ENCODE measurements around the gene RHOJ. TPM values are rescaled to one million over a fixed set of nuclear protein-coding genes. Genes with fewer than 3 reads are reported as not detected.

RHOJ gene
- polyA plus RNA-seq, 1 experiment: 62.7 TPM

DNA sequence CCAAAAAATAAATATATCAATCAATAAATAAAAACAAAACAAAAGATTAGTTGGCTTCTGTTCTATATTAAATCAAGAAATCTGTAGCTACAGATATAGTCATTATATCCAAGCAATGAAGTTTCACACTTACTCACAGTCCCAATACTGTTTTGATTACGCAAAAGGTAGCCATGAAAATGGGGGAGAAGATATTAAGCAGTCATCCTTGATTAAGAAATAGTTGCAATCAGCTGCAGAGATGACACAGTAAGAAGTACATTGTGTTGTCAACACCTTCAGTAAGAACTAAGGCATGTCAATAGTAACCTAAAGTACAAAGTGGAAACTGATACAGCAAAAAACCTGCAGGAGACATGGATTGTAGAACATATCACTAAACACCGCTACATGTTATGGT is 11.0 kb upstream of the RHOJ start:
- Histone ChIP-seq H3K27me3 (ENCODE audit: control insufficient read depth, insufficient read depth, low read length) (no peaks in the 10 kb centered on the region), H3K4me3 (ENCODE audit: low read depth, low read length) (no peak overlapping the region), H3K9me3 (ENCODE audit: control insufficient read depth, insufficient read depth, low read length) (peaks cover 5% of the 10 kb centered on the region; the same call in 1 of the 2 replicates), H3K27ac (ENCODE audit: low read depth, low read length) (no peak overlapping the region)
- DNase-seq (ENCODE audit: low read depth, low spot score): no peak
- ChIA-PET CTCF (no interaction called here), POLR2A (no interaction called here)
- TF ChIP-seq, protein P1, sequence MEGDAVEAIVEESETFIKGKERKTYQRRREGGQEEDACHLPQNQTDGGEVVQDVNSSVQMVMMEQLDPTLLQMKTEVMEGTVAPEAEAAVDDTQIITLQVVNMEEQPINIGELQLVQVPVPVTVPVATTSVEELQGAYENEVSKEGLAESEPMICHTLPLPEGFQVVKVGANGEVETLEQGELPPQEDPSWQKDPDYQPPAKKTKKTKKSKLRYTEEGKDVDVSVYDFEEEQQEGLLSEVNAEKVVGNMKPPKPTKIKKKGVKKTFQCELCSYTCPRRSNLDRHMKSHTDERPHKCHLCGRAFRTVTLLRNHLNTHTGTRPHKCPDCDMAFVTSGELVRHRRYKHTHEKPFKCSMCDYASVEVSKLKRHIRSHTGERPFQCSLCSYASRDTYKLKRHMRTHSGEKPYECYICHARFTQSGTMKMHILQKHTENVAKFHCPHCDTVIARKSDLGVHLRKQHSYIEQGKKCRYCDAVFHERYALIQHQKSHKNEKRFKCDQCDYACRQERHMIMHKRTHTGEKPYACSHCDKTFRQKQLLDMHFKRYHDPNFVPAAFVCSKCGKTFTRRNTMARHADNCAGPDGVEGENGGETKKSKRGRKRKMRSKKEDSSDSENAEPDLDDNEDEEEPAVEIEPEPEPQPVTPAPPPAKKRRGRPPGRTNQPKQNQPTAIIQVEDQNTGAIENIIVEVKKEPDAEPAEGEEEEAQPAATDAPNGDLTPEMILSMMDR (IDR thresholded peaks at IDR 0.05; ENCODE audit: low read depth, low read length): no peak

DNA sequence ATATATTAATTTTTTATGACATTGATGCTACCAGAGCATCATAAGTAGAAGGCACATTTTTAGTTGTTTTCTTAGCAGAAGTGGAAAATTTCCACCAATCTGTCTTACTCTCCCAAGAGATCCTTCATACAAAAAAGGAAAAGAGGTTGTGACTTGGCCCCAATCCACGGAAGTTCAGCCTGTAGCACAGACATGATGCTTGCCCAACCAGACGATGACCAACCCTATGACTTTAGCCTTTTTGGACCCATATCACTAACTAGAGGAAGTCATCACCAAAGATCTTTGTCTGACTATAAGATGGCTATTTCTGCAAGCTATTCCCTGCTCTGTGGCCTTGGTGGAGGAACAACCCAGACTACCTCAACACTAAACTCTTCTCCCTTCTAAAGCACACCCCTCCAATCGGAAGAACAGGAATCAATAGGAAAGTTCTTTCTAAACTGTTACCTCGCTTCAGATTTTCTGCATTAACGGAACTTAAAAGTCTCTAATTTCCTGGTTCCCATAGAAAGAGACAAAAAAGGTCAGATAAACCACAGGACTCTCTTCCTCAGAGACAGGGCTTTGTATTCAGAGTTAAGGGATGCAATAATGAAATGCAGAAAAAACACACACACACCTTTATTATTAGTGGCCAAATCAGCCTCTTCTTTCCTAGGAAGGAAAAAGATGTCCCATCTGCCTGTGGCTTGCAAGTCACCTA is 4.1 kb upstream of the RHOJ start:
- ChIA-PET POLR2A (no interaction called here), CTCF (no interaction called here)
- no peak overlapping the region for H3K4me3 ChIP-seq (ENCODE audit: low read depth, low read length)
- no peaks in the 10 kb centered on the region for H3K9me3 ChIP-seq (ENCODE audit: control insufficient read depth, insufficient read depth, low read length)
- TF ChIP-seq, protein P1 (IDR thresholded peaks at IDR 0.05; ENCODE audit: low read depth, low read length): no peak
- H3K27me3 ChIP-seq (ENCODE audit: control insufficient read depth, insufficient read depth, low read length): no peaks in the 10 kb centered on the region
- DNase-seq (ENCODE audit: low read depth, low spot score): no peak
- H3K27ac ChIP-seq (ENCODE audit: low read depth, low read length): no peak overlapping the region

DNA sequence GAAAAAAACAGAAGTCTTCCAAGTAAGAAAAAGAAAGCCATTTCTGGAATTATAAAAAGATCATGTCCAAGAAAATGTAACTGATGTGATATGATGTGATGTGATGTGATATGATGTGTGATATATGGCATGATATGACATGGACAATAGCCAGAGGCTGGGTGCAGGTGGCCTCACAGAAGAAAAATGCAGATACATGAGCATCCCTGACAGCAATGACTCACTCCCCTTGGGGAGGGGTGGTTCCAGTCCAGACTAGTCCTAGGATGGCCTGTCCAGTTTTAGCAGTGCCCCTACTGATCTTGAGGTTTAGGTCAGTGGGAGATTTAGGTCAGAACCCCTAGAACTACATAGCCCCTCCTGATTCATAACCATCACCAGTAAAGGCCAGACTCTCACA is 3.5 kb upstream of the RHOJ start:
- TF ChIP-seq, protein P1 (IDR thresholded peaks at IDR 0.05; ENCODE audit: low read depth, low read length): no peak
- POLR2A ChIA-PET: no interaction called here
- Histone ChIP-seq H3K4me3 (ENCODE audit: low read depth, low read length) (no peak overlapping the region), H3K27me3 (ENCODE audit: control insufficient read depth, insufficient read depth, low read length) (no peaks in the 10 kb centered on the region), H3K27ac (ENCODE audit: low read depth, low read length) (no peak overlapping the region), H3K9me3 (ENCODE audit: control insufficient read depth, insufficient read depth, low read length) (no peaks in the 10 kb centered on the region)
- no peak for DNase-seq (ENCODE audit: low read depth, low spot score)
- CTCF ChIA-PET: no interaction called here

DNA sequence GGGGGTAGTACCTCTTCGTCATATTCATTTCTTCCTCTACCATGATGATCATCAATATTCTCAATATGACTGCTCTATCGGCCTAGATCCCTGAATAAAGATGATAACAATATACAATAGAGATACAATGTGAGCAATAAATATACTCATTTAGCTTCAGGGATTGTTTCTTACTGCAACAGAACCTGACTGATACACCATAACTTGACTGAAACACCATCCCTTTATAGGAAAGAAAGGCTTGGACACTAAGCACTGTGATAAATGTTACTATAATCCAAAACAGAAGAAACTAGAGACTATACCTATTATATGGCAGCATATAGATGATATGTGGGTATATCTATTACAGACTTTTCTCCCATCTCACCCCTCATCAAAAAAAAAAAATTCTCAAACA is 1.2 kb upstream of the RHOJ start:
- Histone ChIP-seq H3K27ac (ENCODE audit: low read depth, low read length) (no peak overlapping the region), H3K27me3 (ENCODE audit: control insufficient read depth, insufficient read depth, low read length) (no peaks in the 10 kb centered on the region), H3K4me3 (ENCODE audit: low read depth, low read length) (no peak overlapping the region), H3K9me3 (ENCODE audit: control insufficient read depth, insufficient read depth, low read length) (no peaks in the 10 kb centered on the region)
- TF ChIP-seq, protein P1 (IDR thresholded peaks at IDR 0.05; ENCODE audit: low read depth, low read length): no peak
- CTCF ChIA-PET: interaction anchor here (1.3 to 1.5 kb wide), 3 partner anchors 29 to 74 kb away, joined by 3 to 11 read pairs (median 6); no protein-coding TSS in a partner anchor
- POLR2A ChIA-PET: no interaction called here
- no peak for DNase-seq (ENCODE audit: low read depth, low spot score)

DNA sequence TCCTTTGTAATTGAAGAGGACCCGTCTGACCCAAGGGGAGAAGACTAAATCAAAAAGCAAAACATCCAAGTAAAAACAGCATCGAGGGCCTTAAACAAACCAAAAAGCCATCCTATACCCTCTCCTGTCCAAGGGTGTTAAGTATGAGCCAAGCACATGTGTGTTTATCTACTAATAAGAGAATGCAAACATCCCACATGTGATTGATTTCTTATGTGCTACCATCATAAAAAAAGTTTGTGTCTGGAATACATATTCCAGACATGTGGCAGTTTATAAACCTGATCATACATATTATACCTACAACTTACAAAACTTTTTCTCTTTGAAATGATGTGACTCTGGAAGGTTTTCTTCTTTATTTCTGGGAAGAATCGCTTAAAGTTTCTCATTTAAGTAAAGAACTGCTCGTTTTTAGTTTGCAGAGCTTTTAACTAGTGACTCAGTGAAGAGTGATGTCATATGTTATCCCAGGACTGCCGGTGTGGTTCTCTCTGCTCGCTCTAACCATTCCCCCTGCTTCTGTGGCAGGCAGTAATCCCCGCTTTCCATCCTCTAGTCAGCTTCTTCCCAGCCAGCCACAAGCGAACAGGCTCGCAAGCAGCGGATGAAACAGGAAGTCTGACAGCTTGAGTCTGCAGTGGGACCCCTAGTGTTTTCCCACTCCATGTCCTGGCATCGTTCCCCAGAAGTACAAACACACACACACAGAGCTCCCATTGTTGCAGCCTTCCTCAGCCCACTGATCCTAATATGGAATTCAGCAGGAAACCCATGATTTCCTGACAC is 431 bp upstream of the RHOJ start:
- POLR2A ChIA-PET: interaction anchor here (0.6 to 1.6 kb wide), 6 partner anchors 12 to 1269 kb away, joined by 3 to 5 read pairs (median 3); no protein-coding TSS in a partner anchor
- TF ChIP-seq, protein P1 (IDR thresholded peaks at IDR 0.05; ENCODE audit: low read depth, low read length): peak; percentile 49
- peak overlapping the region; percentile 77 for H3K4me3 ChIP-seq (ENCODE audit: low read depth, low read length)
- peak overlapping the region; percentile 97 for H3K27ac ChIP-seq (ENCODE audit: low read depth, low read length)
- no peaks in the 10 kb centered on the region for H3K27me3 ChIP-seq (ENCODE audit: control insufficient read depth, insufficient read depth, low read length)
- DNase-seq (ENCODE audit: low read depth, low spot score): peak; percentile 98
- H3K9me3 ChIP-seq (ENCODE audit: control insufficient read depth, insufficient read depth, low read length): no peaks in the 10 kb centered on the region
- CTCF ChIA-PET: interaction anchor here (0.5 to 2.0 kb wide), 12 partner anchors 9 to 1087 kb away, joined by 3 to 11 read pairs (median 3); no protein-coding TSS in a partner anchor
